H1 (cell line): ENCODE measurements around the gene AFAP1L2. TPM values are rescaled to one million over a fixed set of nuclear protein-coding genes. Genes with fewer than 3 reads are reported as not detected.

ENCODE experiments used
- CTCF ChIA-PET: fragments of 300-600 bp; sonication (Branson Sonifier 250); formaldehyde crosslinking; loops from one replicate; lab custom pipeline; 2021; ENCODE audit not compliant: partially characterized antibody; lab: Charles Lee
- POLR2A ChIA-PET: fragments of 300-600 bp; sonication (Branson Sonifier 250); formaldehyde crosslinking; loops from one replicate; lab custom pipeline; 2021; ENCODE audit warnings: inconsistent platforms; ENCODE audit not compliant: partially characterized antibody; lab: Charles Lee
- DNase-seq, 2 experiments: peaks; one replicate each; pipeline versions ENCODE4 v3.0.0 to v3.0.0-alpha.2; 2010 to 2022; ENCODE audit warnings: low spot score in 2 of 2, low read depth in 1 of 2, mixed read lengths in 1 of 2
- FAIRE-seq: peaks from 2 replicates; lab custom pipeline; 2011; peaks lifted over from hg19 to GRCh38; lab: Jason Lieb, UNC
- H2AFZ ChIP-seq: 2 replicates; pipeline ENCODE4 v1.8.1; 2012; ENCODE audit warnings: low read length, inconsistent platforms
- H2AK5ac ChIP-seq: 2 replicates; pipeline ENCODE4 v1.6.1; 2013; ENCODE audit warnings: low read depth, low read length
- H2BK120ac ChIP-seq: replicated peaks from 2 replicates; pipeline ENCODE3; 2013; ENCODE audit warnings: low read depth, low read length, inconsistent platforms
- H2BK12ac ChIP-seq: 2 replicates; pipeline ENCODE4 v1.6.1; 2013; ENCODE audit warnings: low read depth, low read length
- H2BK15ac ChIP-seq: 2 replicates; pipeline ENCODE4 v1.6.1; 2013; ENCODE audit warnings: low read length
- H2BK20ac ChIP-seq: 2 replicates; pipeline ENCODE4 v1.6.1; 2013; ENCODE audit warnings: low read length
- H2BK5ac ChIP-seq: 2 replicates; pipeline ENCODE4 v1.6.1; 2013; ENCODE audit warnings: low read depth, low read length
- H3K14ac ChIP-seq: 2 replicates; pipeline ENCODE4 v1.6.1; 2013; ENCODE audit warnings: inconsistent platforms; ENCODE audit not compliant: insufficient read length
- H3K18ac ChIP-seq: 2 replicates; pipeline ENCODE4 v1.6.1; 2013; ENCODE audit warnings: low read length; ENCODE audit errors: extremely low read depth
- H3K23ac ChIP-seq: 2 replicates; pipeline ENCODE4 v1.6.1; 2013; ENCODE audit warnings: inconsistent platforms; ENCODE audit not compliant: insufficient read length
- H3K23me2 ChIP-seq: 2 replicates; pipeline ENCODE4 v1.6.1; 2013; ENCODE audit warnings: low read depth, low read length
- H3K27ac ChIP-seq: 2 replicates; pipeline ENCODE4 v1.6.1; 2011; ENCODE audit warnings: low read depth, low read length, inconsistent platforms
- H3K27me3 ChIP-seq, 4 experiments: replicated peaks in 1 of 4; 1 replicate in 1 of 4; 2 replicates in 3 of 4; pipeline versions ENCODE4 v1.6.1 to v1.8.1; 2011 to 2013; ENCODE audit warnings: low read length in 3 of 4, mild to moderate bottlenecking in 3 of 4, inconsistent platforms in 2 of 4, mixed read lengths in 2 of 4, moderate library complexity in 1 of 4; ENCODE audit not compliant: control insufficient read depth in 3 of 4, insufficient read depth in 3 of 4; ENCODE audit errors: extremely low read depth in 1 of 4
- H3K36me3 ChIP-seq, 4 experiments: 2 replicates each; pipeline versions ENCODE4 v1.6.1 to v1.8.1; 2011 to 2013; ENCODE audit warnings: mild to moderate bottlenecking in 4 of 4, low read length in 3 of 4, moderate library complexity in 2 of 4, control low read depth in 1 of 4, inconsistent platforms in 1 of 4; ENCODE audit not compliant: insufficient read depth in 4 of 4, control insufficient read depth in 2 of 4
- H3K4ac ChIP-seq: replicated peaks from 2 replicates; pipeline ENCODE3; 2013; ENCODE audit warnings: low read length, low read depth, mixed read lengths, inconsistent platforms; ENCODE audit not compliant: insufficient read length
- H3K4me1 ChIP-seq, 4 experiments: replicated peaks in 1 of 4; 1 replicate in 1 of 4; 2 replicates in 3 of 4; pipeline versions ENCODE4 v1.6.1 to v1.8.1; 2011 to 2013; ENCODE audit warnings: low read length in 3 of 4, inconsistent platforms in 2 of 4, mixed read lengths in 1 of 4; ENCODE audit not compliant: insufficient read depth in 4 of 4, control insufficient read depth in 3 of 4
- H3K4me2 ChIP-seq, 2 experiments: 2 replicates each; pipeline versions ENCODE4 v1.6.1 to v1.8.1; 2011 to 2013; ENCODE audit warnings: low read depth in 2 of 2, low read length in 2 of 2, control low read depth in 1 of 2, inconsistent platforms in 1 of 2, mild to moderate bottlenecking in 1 of 2; ENCODE audit not compliant: insufficient read depth in 1 of 2
- H3K4me3 ChIP-seq, 4 experiments: fragments of 200-600, 300-600 bp in 1 of 4; sonication (generic), shearing (Covaris generic), sonication (Bioruptor Twin) in 1 of 4; 2 replicates each; pipeline versions ENCODE4 v1.5.1 to v1.8.1; 2011 to 2016; ENCODE audit warnings: low read length in 4 of 4, low read depth in 3 of 4, control low read depth in 2 of 4, inconsistent platforms in 2 of 4, mild to moderate bottlenecking in 2 of 4, mixed read lengths in 1 of 4, moderate library complexity in 1 of 4; ENCODE audit not compliant: insufficient read depth in 2 of 4; ENCODE audit errors: extremely low read depth in 1 of 4
- H3K56ac ChIP-seq: replicated peaks from 2 replicates; pipeline ENCODE3; 2013; ENCODE audit warnings: low read depth, mild to moderate bottlenecking, mixed read lengths, low read length, inconsistent platforms; ENCODE audit not compliant: insufficient read length
- H3K79me1 ChIP-seq: 2 replicates; pipeline ENCODE4 v1.6.1; 2013; ENCODE audit warnings: low read depth, low read length, control low read depth
- H3K79me2 ChIP-seq, 2 experiments: 2 replicates each; pipeline versions ENCODE4 v1.6.1 to v1.8.1; 2012 to 2013; ENCODE audit warnings: low read length in 2 of 2, mild to moderate bottlenecking in 2 of 2, inconsistent platforms in 1 of 2; ENCODE audit not compliant: insufficient read depth in 2 of 2, control insufficient read depth in 1 of 2
- H3K9ac ChIP-seq, 4 experiments: replicated peaks in 1 of 4; 1 replicate in 1 of 4; 2 replicates in 3 of 4; pipeline versions ENCODE4 v1.6.1 to v1.8.1; 2011 to 2013; ENCODE audit warnings: low read depth in 3 of 4, low read length in 3 of 4, control low read depth in 2 of 4, mild to moderate bottlenecking in 2 of 4, moderate library complexity in 2 of 4, inconsistent platforms in 1 of 4; ENCODE audit errors: extremely low read depth in 1 of 4
- H3K9me3 ChIP-seq, 2 experiments: 2 replicates each; pipeline versions ENCODE4 v1.6.1 to v1.8.1; 2012 to 2013; ENCODE audit warnings: mild to moderate bottlenecking in 2 of 2, moderate library complexity in 2 of 2, control low read depth in 1 of 2, inconsistent platforms in 1 of 2, low read depth in 1 of 2, low read length in 1 of 2, mixed read lengths in 1 of 2; ENCODE audit not compliant: insufficient read depth in 2 of 2
- H4K20me1 ChIP-seq, 2 experiments: replicated peaks in 1 of 2; 2 replicates each; pipeline versions ENCODE3 to v1.8.1; 2011 to 2013; ENCODE audit warnings: inconsistent platforms in 2 of 2, low read length in 2 of 2, mild to moderate bottlenecking in 1 of 2; ENCODE audit not compliant: insufficient read depth in 2 of 2, control insufficient read depth in 1 of 2
- H4K5ac ChIP-seq: 2 replicates; pipeline ENCODE4 v1.6.1; 2013; ENCODE audit warnings: low read length, low read depth, mixed read lengths, inconsistent platforms; ENCODE audit not compliant: insufficient read length
- H4K8ac ChIP-seq: 2 replicates; pipeline ENCODE4 v1.8.0; 2013; ENCODE audit warnings: mild to moderate bottlenecking, moderate library complexity, low read length, inconsistent platforms; ENCODE audit not compliant: insufficient read depth; ENCODE audit errors: extremely low read depth
- H4K91ac ChIP-seq: replicated peaks from 2 replicates; pipeline ENCODE3; 2013; ENCODE audit warnings: low read length, mixed read lengths, inconsistent platforms; ENCODE audit not compliant: insufficient read length
- HDAC2 ChIP-seq, 2 experiments: fragments of 300-600 bp in 1 of 2; sonication (generic) in 1 of 2; IDR thresholded peaks; 2 replicates each; pipeline ENCODE4 v1.6.1; 2011 to 2012; ENCODE audit warnings: low read depth in 2 of 2, low read length in 2 of 2, mild to moderate bottlenecking in 2 of 2, moderate library complexity in 2 of 2, borderline replicate concordance in 1 of 2, inconsistent platforms in 1 of 2
- JUND ChIP-seq: IDR thresholded peaks from 2 replicates; pipeline ENCODE4 v1.6.1; 2011; ENCODE audit warnings: mild to moderate bottlenecking, improper control_type of control experiment, low read length
- NANOG ChIP-seq: IDR thresholded peaks from 2 replicates; pipeline ENCODE4 v1.6.1; 2011; ENCODE audit warnings: low read length, low read depth, mild to moderate bottlenecking, inconsistent platforms; ENCODE audit not compliant: insufficient read depth, poor library complexity, severe bottlenecking
- POU5F1 ChIP-seq: IDR thresholded peaks from 2 replicates; pipeline ENCODE4 v1.6.1; 2011; ENCODE audit warnings: low read depth, mild to moderate bottlenecking, low read length, moderate library complexity
- SUZ12 ChIP-seq: fragments of 200-600 bp; sonication (generic); IDR thresholded peaks from 2 replicates; pipeline ENCODE4 v1.6.1; 2012; ENCODE audit warnings: mild to moderate bottlenecking, inconsistent platforms, low read length, moderate library complexity, mixed read lengths
- WGBS, 2 experiments: shearing (Covaris generic) in 1 of 2; methylation state at CpG; one replicate each; pipeline versions ENCODE4 v1.1.6 to v1.1.7; 2013 to 2015; ENCODE audit warnings: low lambda C conversion rate in 2 of 2, mixed read lengths in 2 of 2, inconsistent platforms in 1 of 2, low coverage in 1 of 2, missing lambda C conversion rate in 1 of 2; ENCODE audit not compliant: insufficient replicate concordance in 2 of 2, insufficient coverage in 1 of 2, insufficient read length in 1 of 2; ENCODE audit errors: extremely low coverage in 1 of 2, missing lambda C conversion rate in 1 of 2; 5-methylcytosine and 5-hydroxymethylcytosine counted together
- polyA plus RNA-seq, 7 experiments: library from polyadenylated mRNA; depleted of rRNA in 3 of 7; stranded (reverse) in 5 of 7; unstranded in 2 of 7; fragments of >200 nt in 5 of 7; fragments of 200-250 nt in 2 of 7; gene quantifications; 1 replicate in 5 of 7; 2 replicates in 1 of 7; 4 replicates in 1 of 7; pipeline versions ENCODE4 v1.2.1 to v1.2.3, GENCODE V29; 2011 to 2013; ENCODE audit warnings: missing spikeins in 2 of 7, mixed read lengths in 2 of 7
- total RNA-seq: library from RNA; stranded (reverse); fragmentation: NEBNext Ultra II Directional; extraction: Animal tissue kit (Norgen Biotek cat#: 25700); gene quantifications from 2 replicates; pipeline ENCODE4 v1.2.1, GENCODE V29; 2021
- TF ChIP-seq, protein P1 (sequence below): IDR thresholded peaks from 2 replicates; pipeline ENCODE4 v1.6.1; 2012; ENCODE audit warnings: inconsistent platforms

AFAP1L2 gene
- total and polyA plus RNA-seq, 2 of the 8 experiments (the other 6 are each of a cell fraction or from before 2014, with no cell fraction given) = 3.9 to 6.4 TPM

DNA sequence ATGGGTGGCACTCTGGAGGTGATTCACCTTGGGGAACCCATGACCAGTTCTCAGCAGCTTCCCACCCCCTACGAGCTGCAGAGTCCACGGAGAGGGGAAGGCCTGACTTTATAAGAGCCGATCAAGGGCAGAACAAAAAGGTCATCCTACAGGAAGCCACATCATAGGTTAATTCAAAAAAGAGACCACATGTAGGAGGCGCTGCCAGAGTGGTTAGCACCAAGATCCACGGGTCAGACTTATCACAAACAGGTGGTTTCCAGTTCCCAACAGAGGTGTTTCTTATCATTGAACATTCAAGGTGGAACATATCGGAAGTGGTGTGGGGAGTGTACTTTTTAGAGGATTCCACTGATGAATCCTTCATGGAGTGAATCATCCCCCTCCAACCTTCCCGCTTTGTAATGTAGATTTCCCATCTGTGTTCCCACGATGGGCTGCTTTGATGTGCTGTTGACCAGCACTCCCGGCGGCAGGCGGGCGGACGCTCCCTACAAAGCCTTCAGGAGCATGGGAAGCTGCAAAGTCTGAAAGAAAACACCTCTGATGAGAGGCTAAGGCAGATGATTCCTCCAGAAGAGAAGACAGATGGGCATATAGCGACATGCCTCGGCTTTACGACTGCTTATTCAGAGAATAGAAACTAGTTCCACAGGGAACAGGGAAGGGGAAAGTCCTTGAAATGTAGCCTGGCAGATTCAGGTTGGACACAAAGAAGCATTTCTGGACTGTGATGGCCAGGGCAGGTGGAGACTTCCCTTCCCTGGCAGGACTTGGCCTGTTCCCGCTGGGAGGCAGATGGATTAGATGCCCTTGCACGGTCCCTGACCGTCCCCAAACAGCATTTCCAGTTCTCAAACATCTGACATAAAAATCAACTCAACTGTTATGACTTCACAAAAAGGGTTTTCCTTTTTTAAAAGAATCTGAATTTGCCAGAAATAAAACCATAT is 66.5 kb downstream of the AFAP1L2 start:
- POLR2A ChIA-PET = no interaction called here
- peak; percentile 57 for FAIRE-seq
- no peak overlapping the region for H2AK5ac ChIP-seq
- H3K9me3 ChIP-seq = no peaks in the 10 kb centered on the region
- CTCF ChIA-PET = interaction anchor here (1.5 to 8.4 kb wide), 3 partner anchors 14 to 66 kb away, joined by 5 to 48 read pairs (median 10); no protein-coding TSS in a partner anchor
- WGBS, 2 experiments = 64% methylated on average over 19 of the region's 19 CpGs; no CpG with 5 or more reads in 1 of the 2 experiments
- H2BK20ac ChIP-seq = no peak overlapping the region
- TF ChIP-seq HDAC2 (IDR thresholded peaks at IDR 0.05; ENCODE audit: borderline replicate concordance in 1 of 2, low read depth in 2 of 2, low read length in 2 of 2) (0 out of 4 replicates have a peak, but pooled peaks of 1 of the 2 experiments have one; percentile 8), POU5F1 (peak; percentile 72; the same call in 1 of the 2 replicates), NANOG (peak; percentile 94), SUZ12 (no peak), JUND (peak; percentile 48; the same call in 1 of the 2 replicates)
- TF ChIP-seq, protein P1, sequence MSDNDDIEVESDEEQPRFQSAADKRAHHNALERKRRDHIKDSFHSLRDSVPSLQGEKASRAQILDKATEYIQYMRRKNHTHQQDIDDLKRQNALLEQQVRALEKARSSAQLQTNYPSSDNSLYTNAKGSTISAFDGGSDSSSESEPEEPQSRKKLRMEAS = 0 out of 2 replicates have a peak, but pooled peaks have one; percentile 11
- no peak overlapping the region for H4K8ac ChIP-seq
- no peak overlapping the region for H2BK120ac ChIP-seq
- H3K23ac ChIP-seq = no peak overlapping the region
- no peak overlapping the region for H4K5ac ChIP-seq
- no peak overlapping the region for H3K9ac ChIP-seq
- peak overlapping the region; percentile 12 for H3K4ac ChIP-seq
- H3K36me3 ChIP-seq = no peaks in the 10 kb centered on the region
- peaks cover 6 to 11% (median 10%) of the 10 kb centered on the region in 4 experiments for H3K4me1 ChIP-seq
- H2AFZ ChIP-seq = no peak overlapping the region
- H2BK15ac ChIP-seq = no peak overlapping the region
- H3K27me3 ChIP-seq = no peaks in the 10 kb centered on the region
- no peak overlapping the region for H3K56ac ChIP-seq
- no peaks in the 10 kb centered on the region for H3K79me2 ChIP-seq
- H3K18ac ChIP-seq = no peak overlapping the region
- H2BK5ac ChIP-seq = no peak overlapping the region
- no peak overlapping the region for H3K14ac ChIP-seq
- peak in 1 of 2 experiments; percentile 53 for DNase-seq
- no peak overlapping the region for H3K27ac ChIP-seq
- no peaks in the 10 kb centered on the region for H3K79me1 ChIP-seq
- no peaks in the 10 kb centered on the region for H3K23me2 ChIP-seq
- peak overlapping the region; percentile 33 to 40; a peak in 3 of 4 replicates for H3K4me2 ChIP-seq
- H4K91ac ChIP-seq = no peak overlapping the region
- H4K20me1 ChIP-seq = no peaks in the 10 kb centered on the region
- H2BK12ac ChIP-seq = peak overlapping the region; percentile 87; the same call in 1 of the 2 replicates
- no peak overlapping the region for H3K4me3 ChIP-seq
